Measurements from ENCODE around the gene DEFB123.
"Not testable (repeated sequence)": the region's sequence is repeated elsewhere in the genome, so short reads cannot be mapped to it uniquely, and the experiment has no call there.

Gene DEFB123

GRCh38 chr20:31440012-31440659 lies at the start of gene DEFB123:
Gene DEFB123, plus strand, starts transcription at chr20:31440632. Its CDS starts 67 bp downstream, at chr20:31440699.
- DNase-seq = peak; percentile 35

GRCh38 chr20:31392836-31393235 lies 47.6 kb upstream of the DEFB123 start:
- no peak for DNase-seq

- DNase-seq = no peak
These were observed 45.5 kb upstream of the DEFB123 start for GRCh38 chr20:31394900-31395299.

GRCh38 chr20:31403886-31404285 lies 36.5 kb upstream of the DEFB123 start:
- no peak for DNase-seq

GRCh38 chr20:31406115-31406514 lies 34.3 kb upstream of the DEFB123 start, which contains the start of gene DEFB121:
Gene DEFB121, minus strand, starts transcription at chr20:31406215. Its CDS starts 63 bp downstream, at chr20:31406152.
- no peak for DNase-seq

- no peak for DNase-seq
These were observed 30.4 kb upstream of the DEFB123 start for GRCh38 chr20:31410011-31410410.

- DNase-seq = no peak
These were observed 26.1 kb upstream of the DEFB123 start for GRCh38 chr20:31414381-31414780.

GRCh38 chr20:31415653-31416052 lies 24.8 kb upstream of the DEFB123 start:
- no peak for DNase-seq

- DNase-seq = no peak
These were observed 22.1 kb upstream of the DEFB123 start for GRCh38 chr20:31418307-31418706.

GRCh38 chr20:31425797-31426196 lies 14.6 kb upstream of the DEFB123 start:
- DNase-seq = no peak

- not testable (repeated sequence) for DNase-seq
These were observed 13.4 kb upstream of the DEFB123 start for GRCh38 chr20:31426891-31427551.

GRCh38 chr20:31427576-31427975 lies 12.9 kb upstream of the DEFB123 start:
- not testable (repeated sequence) for DNase-seq

- no peak for DNase-seq
These were observed 9.8 kb upstream of the DEFB123 start for GRCh38 chr20:31430568-31431115.

- no peak for DNase-seq
These were observed 5.8 kb downstream of the DEFB123 start for GRCh38 chr20:31446084-31446819.

GRCh38 chr20:31449511-31450414 lies 9.3 kb downstream of the DEFB123 start:
- DNase-seq = no peak

- DNase-seq = no peak
These were observed 12.1 kb downstream of the DEFB123 start for GRCh38 chr20:31452575-31452974.

GRCh38 chr20:31454361-31454760 lies 13.9 kb downstream of the DEFB123 start:
- no peak for DNase-seq

- not testable (repeated sequence) for DNase-seq
These were observed 30.5 kb downstream of the DEFB123 start for GRCh38 chr20:31470946-31471345.

GRCh38 chr20:31472395-31473330 lies 32.2 kb downstream of the DEFB123 start:
- DNase-seq = no peak

- DNase-seq = no peak
These were observed 33.1 kb downstream of the DEFB123 start for GRCh38 chr20:31473331-31474096.

GRCh38 chr20:31474097-31474436 lies 33.6 kb downstream of the DEFB123 start:
- no peak for DNase-seq
